ENCODE results near the gene MYLK.

The MYLK gene

DNA sequence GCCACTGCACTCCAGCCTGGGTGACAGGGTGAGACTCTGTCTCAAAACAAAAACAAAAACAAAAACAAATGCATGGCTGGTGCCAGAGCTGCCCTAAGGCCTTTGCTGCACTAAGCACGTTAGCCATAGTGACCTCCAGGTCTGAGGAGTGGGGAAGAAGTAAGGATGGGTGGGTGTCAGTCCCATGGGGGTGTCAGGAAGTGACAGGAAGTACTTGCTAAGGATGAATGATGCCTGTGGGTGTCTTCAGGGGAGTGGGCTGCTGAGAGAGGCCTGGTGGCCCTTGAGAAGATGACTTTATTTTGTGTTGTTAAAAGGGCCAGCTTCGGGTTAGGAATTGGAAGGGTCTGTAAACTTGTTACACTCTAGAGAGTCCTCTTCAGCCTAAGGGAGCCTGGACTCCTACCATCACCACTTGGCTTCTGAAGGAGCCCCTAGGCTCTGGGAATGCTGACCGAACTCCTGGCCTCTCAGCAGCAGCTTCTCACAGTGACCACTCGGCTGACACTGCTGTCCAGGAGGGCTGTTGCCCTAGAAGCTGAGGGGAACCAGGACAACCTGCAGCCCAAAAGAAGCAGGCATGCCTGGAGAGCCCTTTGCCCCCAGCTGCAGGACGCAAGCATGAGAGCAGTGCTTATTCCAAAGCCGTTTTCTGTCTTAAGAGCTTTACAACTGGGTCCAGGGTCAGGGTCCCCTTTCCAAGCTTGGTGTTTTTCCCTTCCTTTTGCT is 116.4 kb downstream of the MYLK start:
- no peak for DNase-seq

- DNase-seq: no peak
These were observed 117.1 kb downstream of the MYLK start for GRCh38 chr3:123767009-123767372.

- no peak for DNase-seq
These were observed 117.7 kb downstream of the MYLK start for GRCh38 chr3:123766193-123767008.

DNA sequence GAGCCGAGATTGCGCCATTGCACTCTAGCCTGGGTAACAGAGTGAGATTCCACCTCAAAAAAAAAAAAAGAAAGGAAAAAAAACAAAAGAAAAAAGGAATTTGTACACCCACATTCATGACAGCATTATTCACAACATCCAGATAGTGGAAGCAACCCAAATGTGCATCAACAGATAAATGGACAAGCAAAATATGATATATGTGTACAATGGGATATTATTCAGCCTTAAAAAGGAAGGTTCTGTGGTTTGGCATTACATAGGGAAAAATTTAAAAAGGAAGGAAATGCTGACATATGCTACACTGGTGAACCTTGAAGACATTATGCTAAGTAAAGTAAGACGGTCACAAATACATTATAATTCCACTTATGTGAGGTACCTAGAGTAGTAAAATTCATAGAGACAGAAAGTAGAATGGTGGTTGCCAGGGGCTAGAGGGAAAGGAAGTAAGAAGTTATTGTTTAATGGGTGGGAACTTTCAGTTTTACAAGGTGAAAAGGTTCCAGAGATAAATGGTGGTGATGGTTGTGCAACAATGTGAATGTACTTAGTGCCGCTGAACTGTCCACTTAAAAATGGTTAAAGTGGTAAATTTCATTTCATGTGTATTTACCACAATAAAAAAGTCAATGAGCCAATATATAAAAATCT is 118.5 kb downstream of the MYLK start:
- no peak for DNase-seq

- no peak for DNase-seq
These were observed 119.5 kb downstream of the MYLK start for GRCh38 chr3:123764647-123765046.

GRCh38 chr3:123762805-123763204 is 121.3 kb downstream of the MYLK start:
- no peak for DNase-seq

DNA sequence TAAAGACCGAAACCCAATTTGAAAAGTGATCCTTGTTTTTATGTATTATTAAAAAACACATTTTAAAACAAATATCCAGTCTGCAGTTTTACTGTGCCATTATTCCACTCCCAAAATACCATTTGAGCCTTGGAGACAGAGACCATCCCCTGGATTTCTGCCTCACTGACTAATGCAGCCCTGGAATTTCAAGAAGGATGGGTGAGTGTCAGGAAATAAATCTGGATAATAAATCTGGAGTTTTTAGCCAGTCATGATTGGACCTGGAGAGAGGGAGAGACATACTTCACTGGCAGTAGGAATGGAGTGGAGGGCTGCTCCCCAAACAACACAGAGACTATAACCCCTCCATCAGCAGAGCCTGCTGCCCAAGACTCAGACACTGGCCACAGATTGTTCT is 123.3 kb downstream of the MYLK start:
- no peak for DNase-seq

DNA sequence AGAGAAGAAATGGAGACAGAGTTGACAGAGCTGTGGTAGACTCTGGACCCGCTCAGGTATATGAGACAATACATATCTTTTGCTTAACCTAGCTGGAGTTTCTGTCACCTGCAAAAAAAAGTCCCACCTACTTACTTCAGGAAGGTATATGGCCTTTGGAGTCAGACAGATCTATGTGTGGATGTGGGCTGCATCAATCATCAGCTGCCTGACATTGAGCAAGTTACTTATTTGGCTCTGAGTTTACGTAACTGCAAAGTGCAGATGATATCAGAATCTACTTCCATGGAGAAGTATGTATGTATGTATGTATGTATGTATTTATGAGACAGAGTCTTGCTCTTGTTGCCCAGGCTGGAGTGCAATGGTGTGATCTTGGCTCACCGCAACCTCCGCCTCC is 124.3 kb downstream of the MYLK start:
- DNase-seq: no peak

GRCh38 chr3:123759311-123759710 is 124.8 kb downstream of the MYLK start:
- no peak for DNase-seq

DNA sequence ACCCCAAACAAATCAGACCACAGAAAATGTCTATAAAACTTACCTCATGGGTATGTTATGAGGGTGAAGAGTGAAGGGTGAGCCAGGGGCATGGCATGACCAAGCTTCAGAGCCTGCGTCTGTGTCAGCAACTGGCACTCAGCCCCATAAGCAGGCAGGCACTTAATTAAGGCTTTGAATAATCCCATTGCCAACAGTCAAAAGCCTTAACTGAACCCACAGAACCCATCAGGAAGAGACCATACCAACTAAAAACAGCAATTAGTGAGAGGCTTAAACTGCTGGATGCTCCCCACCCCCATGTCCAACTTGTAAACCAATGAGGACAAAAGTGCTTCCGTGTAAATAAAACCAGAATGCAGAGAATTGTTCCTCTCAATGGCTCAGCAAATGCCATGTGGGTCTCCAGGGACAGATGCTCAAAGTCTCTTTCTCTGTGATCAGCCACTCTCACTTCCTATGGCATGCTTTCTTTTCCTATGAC is 126.0 kb downstream of the MYLK start:
- no peak for DNase-seq

GRCh38 chr3:123757281-123757940 is 126.7 kb downstream of the MYLK start:
- no peak for DNase-seq

GRCh38 chr3:123755501-123755900 is 128.6 kb downstream of the MYLK start:
- no peak for DNase-seq

GRCh38 chr3:123755085-123755484 is 129.0 kb downstream of the MYLK start:
- no peak for DNase-seq

DNA sequence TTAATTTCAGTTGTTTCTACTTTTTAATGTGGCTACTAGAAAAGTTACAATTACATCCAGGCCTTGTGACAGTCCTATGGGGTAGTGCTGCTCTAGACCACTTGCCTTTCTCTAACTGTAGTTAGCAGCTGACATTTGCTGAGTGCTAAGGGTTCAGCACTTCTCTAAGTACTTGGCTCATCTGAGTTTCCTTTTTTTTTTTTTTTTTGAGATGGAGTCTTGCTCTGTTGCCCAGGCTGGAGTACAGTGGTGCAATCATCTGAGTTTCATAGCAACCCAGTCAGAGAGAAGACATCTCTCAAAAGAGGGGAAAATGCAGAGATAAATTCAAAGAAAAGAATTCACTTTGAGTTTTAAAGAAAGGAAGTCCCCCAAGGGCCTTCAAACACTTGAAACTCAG is 130.8 kb downstream of the MYLK start:
- DNase-seq: no peak

DNA sequence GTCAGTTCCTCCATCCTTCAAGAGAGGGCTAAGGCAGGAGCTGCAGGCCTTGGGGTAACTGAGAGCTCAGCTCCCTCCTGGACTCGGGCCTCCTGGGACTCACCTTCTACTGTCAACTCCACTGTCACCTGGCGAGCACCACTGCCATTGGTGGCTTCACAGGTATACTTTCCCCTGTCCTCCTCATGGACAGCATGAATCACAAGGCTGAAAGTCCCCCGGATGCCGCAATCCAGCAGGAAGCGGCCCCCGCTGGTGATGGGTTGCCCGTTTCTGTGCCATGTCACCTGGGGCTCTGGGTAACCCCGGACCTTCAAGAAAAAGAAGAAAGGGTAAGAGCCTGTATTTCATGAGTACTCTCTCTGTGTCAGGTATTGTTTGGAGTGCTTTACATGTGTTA is 131.9 kb downstream of the MYLK start:
- no peak for DNase-seq

DNA sequence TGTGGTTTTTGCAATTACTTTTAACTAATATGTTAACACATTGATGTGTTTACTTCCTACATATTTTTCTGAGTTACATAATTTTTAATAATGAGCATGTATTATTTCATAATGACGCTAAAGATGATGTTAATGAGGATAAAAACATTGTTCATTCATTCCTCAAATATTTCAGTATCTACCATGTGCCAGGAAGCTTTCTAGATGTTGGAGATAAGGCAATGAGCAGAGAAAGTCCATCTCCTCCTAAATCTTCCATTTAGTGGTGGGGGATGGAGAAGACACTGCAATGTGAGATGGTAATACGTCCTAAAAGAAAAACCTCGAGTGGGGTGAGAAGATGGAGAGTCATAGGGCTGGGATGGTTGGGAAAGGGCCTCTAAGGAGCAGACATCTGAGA is 132.7 kb downstream of the MYLK start:
- DNase-seq: no peak

DNA sequence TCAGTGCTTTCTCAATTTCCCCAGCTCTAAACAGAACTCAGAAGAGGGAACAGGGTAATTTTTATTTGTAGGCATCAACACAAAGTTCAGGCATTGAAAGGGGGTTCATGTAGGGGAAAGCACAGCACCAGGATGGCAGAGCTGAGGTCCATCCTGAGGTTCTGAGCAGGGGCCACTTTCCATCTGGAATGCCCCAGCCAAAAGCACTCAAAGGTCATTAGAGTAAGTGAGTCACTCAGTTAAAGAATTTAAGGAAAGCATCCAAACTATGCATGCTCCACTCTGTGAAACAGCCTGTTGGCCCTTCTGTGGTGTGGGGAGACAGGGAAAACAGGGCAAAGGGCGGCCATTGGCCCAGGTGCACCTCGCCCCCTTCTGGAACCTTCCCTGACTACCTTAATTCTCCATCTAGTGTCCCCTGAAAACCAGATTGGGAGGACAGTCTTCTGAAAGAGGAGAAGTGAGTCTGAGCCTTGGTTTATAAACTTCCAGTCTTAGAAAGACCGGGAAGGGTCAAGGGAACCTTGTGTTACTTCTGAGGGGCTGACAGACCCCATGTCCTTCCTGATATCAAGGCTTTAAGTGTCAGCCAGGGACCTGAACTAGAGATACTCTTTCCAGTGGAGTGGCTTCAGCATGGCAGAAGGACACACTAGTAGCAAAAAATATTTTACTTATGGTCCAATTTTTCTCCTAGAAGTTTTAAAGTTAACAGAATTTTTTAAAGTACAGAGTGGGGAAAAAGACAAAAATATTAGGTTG is 133.3 kb downstream of the MYLK start:
- no peak for DNase-seq

GRCh38 chr3:123750209-123750608 is 133.9 kb downstream of the MYLK start:
- DNase-seq: no peak

GRCh38 chr3:123749711-123750110 is 134.4 kb downstream of the MYLK start:
- no peak for DNase-seq

DNA sequence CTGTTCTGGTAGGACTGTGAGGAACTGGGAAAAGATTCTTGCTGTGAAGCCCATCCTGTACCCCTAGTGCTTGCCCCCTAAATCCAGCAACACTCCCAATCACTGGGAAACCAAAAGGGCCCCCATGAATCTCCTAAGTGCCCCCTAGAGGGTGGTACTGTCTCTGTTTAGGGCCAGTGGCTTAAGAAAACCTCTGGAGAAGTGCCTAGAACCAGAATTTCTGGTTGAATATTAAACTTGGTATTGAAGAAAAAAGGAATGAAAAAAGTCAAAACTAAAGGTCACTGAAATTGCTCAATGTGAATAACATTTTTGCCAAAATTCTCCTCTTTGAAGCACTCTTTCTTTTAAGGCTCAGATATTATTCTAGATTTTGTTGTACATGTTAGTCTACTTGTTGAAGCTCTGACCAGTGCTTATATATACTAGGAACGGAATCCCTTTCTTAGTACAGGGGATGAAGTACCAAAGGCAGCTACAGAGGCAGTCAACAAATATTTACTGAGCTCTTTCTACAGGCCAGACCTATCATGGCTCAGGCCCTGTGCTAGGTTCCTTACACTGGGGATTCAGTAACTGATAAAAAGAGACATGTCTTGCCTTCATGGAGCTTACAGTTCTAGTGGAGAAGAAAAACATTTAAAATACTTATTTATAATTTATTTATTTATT is 138.8 kb downstream of the MYLK start:
- no peak for DNase-seq

GRCh38 chr3:123744064-123744463 is 140.1 kb downstream of the MYLK start:
- DNase-seq: no peak

- no peak for DNase-seq
These were observed 141.0 kb downstream of the MYLK start for GRCh38 chr3:123743121-123743520.
